Astrocyte (in vitro differentiated cells and primary cell): ENCODE measurements around the gene KLF17.

Experiments used
- CTCF ChIP-seq: IDR thresholded peaks from 2 replicates; pipeline ENCODE4 v1.5.1; 2011; ENCODE audit warnings: low read depth, mild to moderate bottlenecking, inconsistent platforms, low read length, moderate library complexity; ENCODE audit not compliant: insufficient read depth
- EZH2 ChIP-seq: IDR thresholded peaks from 2 replicates; pipeline ENCODE4 v1.6.1; 2012; ENCODE audit warnings: mild to moderate bottlenecking, low read length, inconsistent platforms; ENCODE audit not compliant: insufficient read depth

- TF ChIP-seq CTCF (no peak), EZH2 (no peak)
These were observed 6.1 kb upstream of the KLF17 start for GRCh38 chr1:44112486-44112885.
